ENCODE data around the gene NSG1.
"Not testable (repeated sequence)": the region's sequence is repeated elsewhere in the genome, so short reads cannot be mapped to it uniquely, and the experiment has no call there.

Gene NSG1

DNA sequence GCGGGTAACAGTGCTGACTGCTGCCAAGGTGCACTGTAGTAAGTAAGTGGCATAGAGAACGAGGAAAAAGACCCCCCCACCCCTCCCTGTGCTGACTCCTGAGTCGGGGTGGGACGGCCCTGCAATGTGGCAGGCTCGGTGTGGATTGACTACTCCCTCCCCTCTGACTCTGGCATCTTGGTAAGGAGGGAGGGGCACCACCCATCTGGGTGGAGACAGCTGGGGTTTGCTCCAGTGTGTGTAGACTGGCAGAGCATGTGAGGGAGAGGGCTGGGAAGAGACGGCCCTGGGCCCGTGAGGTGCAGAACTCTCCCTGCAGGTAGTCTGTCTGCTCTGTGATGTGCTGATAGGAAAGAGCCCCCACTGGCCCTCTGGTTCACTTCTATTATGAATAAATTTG, 31.0 kb downstream of the NSG1 start:
- H3K4me3 ChIP-seq (ENCODE audit: low read length) = no peak overlapping the region
- DNase-seq (ENCODE audit: low read depth) = no peak
- no peak for TF ChIP-seq CTCF (conservative IDR thresholded peaks at IDR 0.05; ENCODE audit: low read depth, low read length)

DNA sequence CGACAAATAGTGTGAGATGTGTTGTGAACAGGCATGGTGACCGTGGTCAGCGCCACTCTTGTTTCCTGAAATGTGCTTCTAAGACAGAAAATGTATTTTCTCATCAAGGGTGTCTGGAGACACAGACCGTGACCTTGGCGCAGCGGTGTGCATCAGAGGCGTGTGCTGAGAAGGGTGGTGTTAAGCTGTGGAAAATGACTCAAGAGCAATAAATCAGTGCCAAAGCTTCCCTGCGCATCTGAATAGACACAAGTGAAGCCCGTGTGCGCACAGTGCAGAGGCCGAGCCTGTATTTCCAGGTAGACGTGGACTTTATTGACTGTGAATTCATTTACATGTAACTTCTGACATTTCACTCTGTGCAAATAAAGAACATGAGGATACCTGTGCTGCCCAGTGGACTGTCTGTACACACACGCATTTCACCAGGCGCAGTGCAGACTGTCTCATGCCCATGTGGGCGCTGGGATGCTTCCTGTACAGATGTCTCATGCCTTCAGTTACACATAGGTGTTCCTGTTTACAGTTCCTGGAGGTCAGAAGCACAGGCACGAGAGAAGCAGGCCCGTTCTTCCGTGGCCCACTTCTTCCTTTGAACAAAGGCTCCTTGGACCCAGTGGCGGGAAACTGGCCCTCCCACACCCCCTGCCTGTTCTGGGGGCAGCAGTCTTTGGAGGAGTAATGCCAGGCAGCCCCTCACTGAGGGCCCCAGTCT, 31.9 kb downstream of the NSG1 start:
- no peak overlapping the region for H3K4me3 ChIP-seq (ENCODE audit: low read length)
- TF ChIP-seq CTCF (conservative IDR thresholded peaks at IDR 0.05; ENCODE audit: low read depth, low read length) = no peak
- DNase-seq (ENCODE audit: low read depth) = no peak

- H3K4me3 ChIP-seq (ENCODE audit: low read length) = no peak overlapping the region
- no peak for DNase-seq (ENCODE audit: low read depth)
- TF ChIP-seq CTCF (conservative IDR thresholded peaks at IDR 0.05; ENCODE audit: low read depth, low read length) = no peak
Measured at GRCh38 chr4:4419896-4420295, 33.0 kb downstream of the NSG1 start.

- H3K4me3 ChIP-seq (ENCODE audit: low read length) = no peak overlapping the region
- no peak for TF ChIP-seq CTCF (conservative IDR thresholded peaks at IDR 0.05; ENCODE audit: low read depth, low read length)
- DNase-seq (ENCODE audit: low read depth) = no peak
Measured at GRCh38 chr4:4420421-4420820, 33.5 kb downstream of the NSG1 start.

- no peak for TF ChIP-seq CTCF (conservative IDR thresholded peaks at IDR 0.05; ENCODE audit: low read depth, low read length)
- no peak for DNase-seq (ENCODE audit: low read depth)
- no peak overlapping the region for H3K4me3 ChIP-seq (ENCODE audit: low read length)
Measured at GRCh38 chr4:4421356-4421755, 34.5 kb downstream of the NSG1 start.

DNA sequence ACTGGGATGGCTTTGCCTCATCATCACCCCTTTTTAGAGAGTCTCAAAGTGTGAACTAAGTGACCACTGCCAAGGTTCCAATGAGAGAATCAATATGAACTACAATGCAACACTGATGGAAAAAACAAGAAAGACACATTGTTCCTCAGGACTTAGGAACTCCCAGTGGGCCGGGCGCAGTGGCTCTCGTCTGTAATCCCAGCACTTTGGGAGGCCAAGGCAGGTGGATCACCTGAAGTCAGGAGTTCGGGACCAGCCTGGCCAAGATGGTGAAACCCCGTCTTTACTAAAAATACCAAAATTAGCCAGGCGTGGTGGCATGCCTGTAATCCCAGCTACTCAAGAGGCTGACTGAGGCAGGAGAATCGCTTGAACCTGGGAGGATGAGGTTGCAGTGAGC, 35.2 kb downstream of the NSG1 start:
- H3K4me3 ChIP-seq (ENCODE audit: low read length); DNase-seq (ENCODE audit: low read depth): not testable (repeated sequence)

GRCh38 chr4:4422856-4423499, 36.1 kb downstream of the NSG1 start:
- H3K4me3 ChIP-seq (ENCODE audit: low read length) = no peak overlapping the region
- DNase-seq (ENCODE audit: low read depth) = no peak
- TF ChIP-seq CTCF (conservative IDR thresholded peaks at IDR 0.05; ENCODE audit: low read depth, low read length) = no peak

Data from retinal pigment epithelial cell (primary cell).